ENCODE data around the gene CD6.

- no peak for TF ChIP-seq POLR2A (IDR thresholded peaks at IDR 0.05; ENCODE audit: low read length)
- TF ChIP-seq RARB (CRISPR knock-in tag; IDR thresholded peaks at IDR 0.05): no peak
- TF ChIP-seq CTCF (IDR thresholded peaks at IDR 0.05): no peak
- no peak for TF ChIP-seq ESRRA (IDR thresholded peaks at IDR 0.05; ENCODE audit: borderline replicate concordance, low read length)
- TF ChIP-seq ZNF302 (CRISPR knock-in tag; IDR thresholded peaks at IDR 0.05): no peak
- TF ChIP-seq KDM1A (IDR thresholded peaks at IDR 0.05; ENCODE audit: low read depth): no peak
- TF ChIP-seq PHF8 (IDR thresholded peaks at IDR 0.05; ENCODE audit: borderline replicate concordance, low read depth): no peak
- no peak for TF ChIP-seq CEBPB (IDR thresholded peaks at IDR 0.05)
Observed at GRCh38 chr11:60994541-60995080, 23.1 kb downstream of the CD6 start.
